GM12891 (cell line): ENCODE results near the gene C17orf67.

Experiments used
- POLR2A ChIP-seq: IDR thresholded peaks from 2 replicates; pipeline ENCODE4 v1.6.1; 2011; ENCODE audit warnings: low read depth, low read length, control low read depth
- POLR2AphosphoS5 ChIP-seq: IDR thresholded peaks from 2 replicates; pipeline ENCODE4 v1.6.1; 2011; ENCODE audit warnings: low read depth, low read length, control low read depth
- SPI1 ChIP-seq: IDR thresholded peaks from 2 replicates; pipeline ENCODE4 v1.6.1; 2011; ENCODE audit warnings: low read depth, low read length, control low read depth

GRCh38 chr17:56866076-56866475 is 32.4 kb upstream of the C17orf67 start:
- TF ChIP-seq POLR2A (no peak), POLR2AphosphoS5 (no peak), SPI1 (no peak)
